ENCODE measurements around the gene NOXA1.
A peak's percentile ranks its signal among the peaks of the same experiment; 100 is the strongest.

Gene NOXA1

DNA sequence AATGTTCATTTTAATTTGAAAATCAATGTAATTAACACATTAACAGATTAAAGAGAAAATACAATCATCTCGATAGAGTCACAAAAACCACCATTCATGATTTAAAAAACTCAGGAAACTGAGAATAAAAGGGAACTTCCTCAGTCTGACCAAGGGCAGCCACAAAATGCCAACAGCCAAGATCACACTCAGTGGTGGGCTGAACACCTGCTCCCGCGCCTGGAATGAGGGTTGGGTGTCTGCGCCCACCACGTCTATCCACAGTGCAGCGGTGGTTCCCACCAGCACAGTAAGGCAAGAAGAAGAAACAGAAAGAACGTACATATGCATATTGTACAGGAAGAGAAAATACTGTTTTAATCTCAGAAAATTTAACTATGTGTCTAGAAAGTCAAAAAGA is 47.6 kb downstream of the NOXA1 start:
- no peak for DNase-seq

- DNase-seq = no peak
Measured at GRCh38 chr9:137474271-137474670, 51.1 kb downstream of the NOXA1 start.

DNA sequence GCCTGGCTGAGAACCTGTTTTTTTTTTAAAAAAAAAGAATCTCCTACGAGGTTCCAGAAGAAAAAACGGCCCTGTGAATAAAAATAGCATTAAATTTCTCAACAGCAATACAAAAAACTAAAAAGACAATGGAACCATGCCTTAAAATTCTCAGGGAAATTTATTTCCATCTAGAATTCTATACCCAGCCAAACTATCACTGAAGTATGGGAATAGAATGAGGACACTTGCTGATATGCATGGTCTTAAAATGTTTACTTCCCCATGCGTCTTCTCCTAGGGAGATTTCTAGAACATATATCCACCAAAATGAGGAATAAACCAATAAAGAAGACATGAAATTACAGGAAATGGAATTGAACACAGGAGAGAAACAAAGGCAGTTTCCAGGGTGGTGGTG is 52.5 kb downstream of the NOXA1 start:
- DNase-seq = no peak

GRCh38 chr9:137476856-137477255 is 53.7 kb downstream of the NOXA1 start:
- DNase-seq = no peak

DNA sequence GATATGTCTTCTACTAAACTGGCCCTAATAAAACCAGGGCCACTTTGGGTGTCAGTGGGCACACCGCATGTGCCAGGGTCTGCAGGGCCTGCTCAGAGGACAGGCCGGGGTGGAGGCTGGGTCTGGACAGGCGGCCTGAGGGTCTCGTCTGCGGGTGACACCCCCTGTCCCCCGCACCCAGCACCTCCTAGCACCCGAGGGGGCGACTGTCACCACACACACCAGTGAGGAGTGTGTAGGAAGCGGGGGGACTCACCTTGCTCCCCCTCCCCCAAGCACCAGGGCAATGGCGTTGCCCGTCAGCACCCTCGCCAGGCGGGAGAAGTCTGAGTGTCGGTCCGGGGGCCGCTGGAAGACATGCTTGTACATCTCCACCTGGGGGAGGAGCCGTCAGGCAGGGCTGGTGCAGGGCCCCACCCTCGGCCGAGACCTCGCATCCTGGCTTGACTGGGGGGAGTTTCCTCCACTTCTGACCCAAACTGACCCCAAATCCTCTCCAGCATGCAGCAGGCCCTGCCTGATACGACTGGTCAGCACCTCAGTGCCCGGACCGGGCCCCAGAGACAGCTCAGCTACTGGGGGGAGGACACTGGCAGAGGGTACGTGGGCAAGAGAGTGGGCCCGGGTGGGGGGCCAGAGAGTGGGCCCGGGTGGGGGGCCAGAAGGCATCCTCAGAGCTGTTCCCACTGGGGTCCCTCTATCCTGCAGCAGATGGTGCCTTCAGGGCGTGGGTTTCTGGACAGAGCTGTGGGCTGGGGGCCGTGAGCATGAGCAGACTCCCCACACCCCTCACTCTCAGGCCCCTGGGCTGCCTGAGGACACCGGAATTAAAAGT is 54.8 kb downstream of the NOXA1 start:
- no peak for DNase-seq

DNA sequence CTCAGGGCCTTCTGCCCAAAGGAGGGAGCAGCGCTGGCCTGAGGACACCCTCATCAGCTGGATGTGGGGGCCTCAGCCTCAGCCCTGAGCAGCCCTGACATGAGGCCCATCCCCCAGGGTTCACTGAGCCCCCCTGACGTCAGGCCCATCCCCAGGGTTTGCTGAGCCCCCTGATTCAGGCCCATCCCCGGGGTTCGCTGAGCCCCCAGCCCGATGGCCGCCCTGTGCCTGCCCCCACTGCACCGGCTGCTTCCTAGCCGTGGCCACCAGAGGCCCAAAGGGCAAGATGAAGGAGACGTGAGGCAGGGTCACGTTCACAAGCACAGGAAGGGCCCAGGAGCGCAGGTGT is 55.4 kb downstream of the NOXA1 start:
- no peak for DNase-seq

DNA sequence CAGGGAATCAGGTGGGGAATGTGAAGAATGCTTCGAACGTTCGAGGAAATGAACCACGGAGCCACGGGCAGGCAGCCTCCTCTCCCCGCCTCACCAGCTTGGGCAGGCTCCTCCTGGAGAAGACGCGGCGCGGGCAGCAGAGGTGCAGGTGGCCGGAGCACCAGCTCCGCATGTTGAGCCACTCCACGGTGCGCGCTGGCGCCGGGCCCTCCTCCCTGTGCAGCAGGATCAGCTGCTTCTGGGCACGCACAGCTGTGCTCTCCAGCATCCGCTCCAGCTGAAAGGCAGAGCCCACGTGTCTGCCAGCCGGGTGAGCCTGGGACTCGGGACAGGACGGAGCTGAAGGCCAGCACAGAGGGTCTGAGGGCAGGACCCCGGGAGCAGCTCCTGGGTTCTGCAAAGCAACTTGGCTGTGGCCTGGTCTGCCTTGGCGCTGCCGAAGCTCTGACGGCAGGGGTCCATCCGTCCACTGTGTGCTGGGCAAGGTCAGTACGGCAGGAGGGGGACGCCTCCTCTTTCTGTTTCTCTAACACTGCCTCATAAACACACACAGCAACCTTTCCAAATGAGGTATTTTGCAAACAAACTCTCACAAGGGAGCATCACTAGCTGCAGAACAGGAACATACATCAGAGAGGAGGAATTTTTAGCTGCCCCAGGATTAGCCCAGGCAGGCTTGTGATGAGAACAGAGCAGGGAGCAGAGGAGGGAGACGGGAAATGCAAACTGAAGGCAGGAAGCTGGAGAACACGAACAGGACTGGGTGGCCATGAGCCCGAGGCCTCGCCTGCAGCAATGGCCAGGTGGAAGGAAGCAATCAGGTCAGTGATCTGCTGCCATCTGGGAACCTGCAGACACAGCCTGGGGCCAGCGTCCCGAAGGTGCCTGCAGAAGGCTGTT is 56.0 kb downstream of the NOXA1 start:
- DNase-seq = no peak

DNA sequence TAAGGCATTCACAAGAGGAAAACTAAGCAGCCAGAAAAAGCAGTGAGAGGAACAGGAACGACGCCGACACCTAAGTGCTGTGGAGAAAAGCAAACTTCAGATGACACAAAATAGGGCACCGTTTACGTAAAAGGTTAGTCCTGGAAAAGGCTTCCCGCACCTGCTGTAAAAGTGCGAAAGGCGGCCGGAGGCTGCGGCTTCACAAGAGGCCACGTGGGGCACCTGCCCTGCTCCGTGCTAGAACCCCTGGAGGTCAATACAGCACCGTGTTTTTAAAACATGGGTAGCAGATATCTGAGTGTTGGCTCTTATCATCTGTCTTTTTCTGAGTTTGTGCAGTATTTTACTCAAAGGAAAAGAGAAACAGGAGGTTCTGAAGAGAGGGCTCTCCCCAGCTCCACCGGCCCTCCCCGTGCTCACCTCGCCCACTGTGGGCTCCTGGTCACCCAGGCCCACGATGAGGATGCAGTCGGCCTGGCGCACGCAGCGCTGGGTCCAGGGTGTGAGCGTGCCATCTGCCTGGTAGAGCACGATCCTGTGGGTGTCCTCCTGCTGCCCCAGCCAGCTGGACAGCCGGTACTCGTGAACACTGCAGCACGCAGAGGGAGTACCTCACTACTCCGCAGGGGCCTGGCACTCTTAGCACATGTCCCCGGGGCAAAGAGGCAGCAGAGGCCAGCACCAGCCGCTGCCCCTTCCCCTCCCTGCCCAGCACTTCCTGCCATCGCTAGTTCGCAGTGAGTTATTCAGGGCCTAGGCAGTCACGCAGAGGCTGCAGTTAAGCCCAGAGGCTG is 56.9 kb downstream of the NOXA1 start:
- no peak for DNase-seq

DNA sequence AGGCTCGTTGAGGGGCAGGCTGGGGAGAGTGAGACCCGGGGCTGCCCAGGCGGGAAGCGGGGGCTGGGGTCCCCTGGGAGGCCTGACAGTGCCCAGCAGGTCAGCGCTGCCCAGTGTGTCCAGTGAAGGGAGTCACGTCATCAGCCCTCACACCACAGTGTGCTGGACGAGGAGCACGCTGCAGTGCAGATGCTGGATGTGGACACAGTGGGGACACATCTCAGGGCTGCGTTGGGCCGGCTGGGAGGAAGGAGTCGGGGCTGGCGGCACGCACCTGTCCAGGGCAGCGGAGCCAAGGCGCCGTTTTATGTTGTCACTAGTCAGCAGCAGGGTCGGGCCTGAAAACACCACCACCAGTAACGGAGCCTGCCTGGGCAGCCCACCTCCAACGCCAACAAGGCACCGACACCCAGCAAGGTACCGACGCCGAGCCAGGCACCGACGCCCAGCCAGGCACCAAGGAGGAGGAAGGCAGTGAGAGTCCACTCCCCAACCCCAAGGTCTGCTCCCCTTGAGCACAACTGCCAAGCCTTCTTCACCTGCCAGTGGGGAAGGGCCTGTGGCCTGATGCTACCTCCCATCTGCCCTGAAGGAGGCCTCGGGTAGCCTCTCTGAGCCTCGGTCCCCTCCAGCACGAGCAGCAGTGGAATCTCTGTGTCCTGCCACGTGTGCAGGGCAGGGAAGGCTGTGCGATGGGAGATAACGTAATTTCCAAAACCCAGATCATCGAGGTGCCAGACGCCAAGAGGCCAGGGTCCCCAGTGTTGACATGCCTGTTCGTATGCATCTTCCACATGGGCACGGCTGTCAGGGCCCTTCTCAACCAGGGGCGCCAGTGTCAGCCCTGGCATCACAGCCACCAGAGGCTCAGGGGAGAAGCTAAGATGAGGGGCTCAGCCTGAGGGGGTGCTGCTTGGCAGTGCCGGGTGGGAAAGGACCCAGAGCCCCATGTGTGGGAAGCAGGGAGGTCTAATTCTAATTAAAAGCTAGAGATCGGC is 57.8 kb downstream of the NOXA1 start:
- DNase-seq = no peak

- DNase-seq = peak in 1 of 2 donors; percentile 36
Measured at GRCh38 chr9:137482094-137482781, 59.0 kb downstream of the NOXA1 start.
